HepG2 (cell line): ENCODE data around the gene TMEM132E. TPM values are rescaled to one million over a fixed set of nuclear protein-coding genes. Genes with fewer than 3 reads are reported as not detected.

Experiments used
- BCL3 ChIP-seq: sonication (generic); formaldehyde crosslinking; IDR thresholded peaks from 2 replicates; pipeline ENCODE4 v1.5.1; 2020; ENCODE audit warnings: mild to moderate bottlenecking, missing genetic modification reagents, moderate library complexity
- CBX2 ChIP-seq, 2 experiments: fragments of 200-600 bp in 1 of 2; sonication (generic); formaldehyde crosslinking in 1 of 2; IDR thresholded peaks; 2 replicates each; pipeline versions ENCODE4 v1.7.0 to v1.8.1; 2018 to 2022; ENCODE audit warnings: low read depth in 2 of 2, low read length in 1 of 2, mild to moderate bottlenecking in 1 of 2, missing genetic modification reagents in 1 of 2
- FOXO4 ChIP-seq: sonication (generic); formaldehyde crosslinking; conservative IDR thresholded peaks from 2 replicates; pipeline ENCODE4 v1.8.1; 2023; ENCODE audit warnings: missing genetic modification reagents
- HMGXB4 ChIP-seq, 2 experiments: sonication (generic) in 1 of 2; formaldehyde crosslinking in 1 of 2; IDR thresholded peaks; 2 replicates each; pipeline versions ENCODE4 v1.4.0 to v1.6.1; 2018 to 2020; ENCODE audit warnings: missing genetic modification reagents in 2 of 2, borderline replicate concordance in 1 of 2, low read depth in 1 of 2, mild to moderate bottlenecking in 1 of 2, missing biosample characterization in 1 of 2
- KLF6 ChIP-seq: IDR thresholded peaks from 2 replicates; pipeline ENCODE4 v1.8.0; 2016; ENCODE audit warnings: missing biosample characterization, missing genetic modification reagents
- SRSF9 ChIP-seq: fragments of 200-400 bp; formaldehyde crosslinking; IDR thresholded peaks from 2 replicates; pipeline ENCODE4 v1.6.1; 2018; ENCODE audit warnings: borderline replicate concordance, mild to moderate bottlenecking, low read depth, low read length; ENCODE audit not compliant: insufficient read depth, poor library complexity, severe bottlenecking
- TMF1 ChIP-seq: sonication (generic); formaldehyde crosslinking; IDR thresholded peaks from 2 replicates; pipeline ENCODE4 v1.8.1; 2022; ENCODE audit warnings: low read depth, missing genetic modification reagents
- ZNF136 ChIP-seq: sonication (generic); formaldehyde crosslinking; IDR thresholded peaks from 2 replicates; pipeline ENCODE4 v1.8.1; 2022; ENCODE audit warnings: low read depth, mild to moderate bottlenecking, moderate library complexity, missing genetic modification reagents
- ZNF552 ChIP-seq: sonication (generic); formaldehyde crosslinking; IDR thresholded peaks from 2 replicates; pipeline ENCODE4 v1.9.0; 2022; ENCODE audit warnings: missing genetic modification reagents, mild to moderate bottlenecking, borderline replicate concordance
- polyA plus RNA-seq, 8 experiments: library from polyadenylated mRNA; depleted of rRNA in 3 of 8; stranded (reverse) in 7 of 8; unstranded in 1 of 8; fragments of >200 nt; fragmentation: Illumina TruSeq in 4 of 8; extraction: Trizol in 4 of 8; gene quantifications; 2 replicates each; pipeline versions ENCODE4 v1.2.1 to v1.2.3, GENCODE V29; 2011 to 2016; ENCODE audit warnings: low read depth in 4 of 8, missing spikeins in 1 of 8, mixed read lengths in 1 of 8; ENCODE audit not compliant: insufficient read depth in 1 of 8
- total RNA-seq, 5 experiments: library from RNA; depleted of rRNA; stranded (reverse); fragments of >200 nt; fragmentation: Illumina TruSeq; extraction: Trizol; gene quantifications; 2 replicates each; pipeline ENCODE4 v1.2.3, GENCODE V29; 2016; ENCODE audit warnings: low read depth in 1 of 5
- TF ChIP-seq, protein P1 (sequence below): sonication (generic); formaldehyde crosslinking; IDR thresholded peaks from 2 replicates; pipeline ENCODE4 v1.8.0; 2022; ENCODE audit warnings: mild to moderate bottlenecking, missing genetic modification reagents

TMEM132E gene
- total and polyA plus RNA-seq, 2 of the 13 experiments (the other 11 are each of a cell fraction or from before 2014, with no cell fraction given): not detected

DNA sequence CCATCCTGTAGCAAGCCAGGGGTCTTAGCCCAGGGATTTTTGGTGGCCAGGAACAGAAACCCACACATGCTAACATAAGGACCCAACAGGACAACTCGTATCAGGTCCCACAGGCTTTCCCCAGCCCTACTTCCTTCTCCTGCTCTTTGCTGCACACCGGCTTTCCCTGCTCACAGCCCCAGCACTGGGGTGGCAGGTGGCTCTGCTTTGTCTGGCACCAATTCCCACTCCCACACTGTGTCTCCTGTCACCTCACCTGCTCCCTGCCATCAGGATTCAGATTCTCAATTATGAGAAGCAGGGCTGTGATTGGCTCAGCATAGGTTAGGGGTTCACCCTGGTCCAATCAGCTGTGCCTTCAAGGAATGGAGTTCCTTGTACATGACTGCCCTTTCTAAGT lies 94.1 kb downstream of the TMEM132E start (continued):
- TF ChIP-seq, protein P1, sequence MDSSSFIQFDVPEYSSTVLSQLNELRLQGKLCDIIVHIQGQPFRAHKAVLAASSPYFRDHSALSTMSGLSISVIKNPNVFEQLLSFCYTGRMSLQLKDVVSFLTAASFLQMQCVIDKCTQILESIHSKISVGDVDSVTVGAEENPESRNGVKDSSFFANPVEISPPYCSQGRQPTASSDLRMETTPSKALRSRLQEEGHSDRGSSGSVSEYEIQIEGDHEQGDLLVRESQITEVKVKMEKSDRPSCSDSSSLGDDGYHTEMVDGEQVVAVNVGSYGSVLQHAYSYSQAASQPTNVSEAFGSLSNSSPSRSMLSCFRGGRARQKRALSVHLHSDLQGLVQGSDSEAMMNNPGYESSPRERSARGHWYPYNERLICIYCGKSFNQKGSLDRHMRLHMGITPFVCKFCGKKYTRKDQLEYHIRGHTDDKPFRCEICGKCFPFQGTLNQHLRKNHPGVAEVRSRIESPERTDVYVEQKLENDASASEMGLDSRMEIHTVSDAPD (CRISPR knock-in tag): no peak
- TF ChIP-seq HMGXB4 (CRISPR knock-in tag; IDR thresholded peaks at IDR 0.05; ENCODE audit: borderline replicate concordance in 1 of 2, low read depth in 1 of 2) (no peak), ZNF136 (CRISPR knock-in tag) (no peak), BCL3 (CRISPR knock-in tag) (no peak), FOXO4 (CRISPR knock-in tag) (no peak), TMF1 (CRISPR knock-in tag) (no peak), CBX2 (IDR thresholded peaks at IDR 0.05; ENCODE audit: low read depth, low read length) (no peak), CBX2 (CRISPR knock-in tag; IDR thresholded peaks at IDR 0.05; ENCODE audit: low read depth) (no peak), KLF6 (CRISPR knock-in tag) (no peak), SRSF9 (no peak), ZNF552 (CRISPR knock-in tag) (no peak)
